IPS DF 19.7 (cell line): Measurements from ENCODE around the gene TRAF3.
"Not testable (repeated sequence)": the region's sequence is repeated elsewhere in the genome, so short reads cannot be mapped to it uniquely, and the experiment has no call there.

Experiments used
- DNase-seq: peaks from one replicate; pipeline ENCODE4 v3.0.0-alpha.2; 2013; ENCODE audit warnings: low read depth, low spot score

The TRAF3 gene

DNA sequence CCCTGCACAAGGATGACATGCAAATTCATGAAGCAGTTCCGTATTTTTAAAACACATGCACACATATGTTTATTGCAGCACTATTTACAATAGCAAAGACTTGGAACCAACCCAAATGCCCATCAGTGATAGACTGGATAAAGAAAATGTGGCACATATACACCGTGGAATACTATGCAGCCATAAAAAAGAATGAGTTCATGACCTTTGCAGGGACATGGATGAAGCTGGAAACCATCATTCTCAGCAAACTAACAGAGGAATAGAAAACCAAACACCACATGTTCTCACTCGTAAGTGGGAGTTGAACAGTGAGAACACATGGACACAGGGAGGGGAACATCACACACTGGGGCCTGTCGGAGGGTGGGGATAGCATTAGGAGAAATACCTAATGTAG lies 88.7 kb downstream of the TRAF3 start:
- not testable (repeated sequence) for DNase-seq

DNA sequence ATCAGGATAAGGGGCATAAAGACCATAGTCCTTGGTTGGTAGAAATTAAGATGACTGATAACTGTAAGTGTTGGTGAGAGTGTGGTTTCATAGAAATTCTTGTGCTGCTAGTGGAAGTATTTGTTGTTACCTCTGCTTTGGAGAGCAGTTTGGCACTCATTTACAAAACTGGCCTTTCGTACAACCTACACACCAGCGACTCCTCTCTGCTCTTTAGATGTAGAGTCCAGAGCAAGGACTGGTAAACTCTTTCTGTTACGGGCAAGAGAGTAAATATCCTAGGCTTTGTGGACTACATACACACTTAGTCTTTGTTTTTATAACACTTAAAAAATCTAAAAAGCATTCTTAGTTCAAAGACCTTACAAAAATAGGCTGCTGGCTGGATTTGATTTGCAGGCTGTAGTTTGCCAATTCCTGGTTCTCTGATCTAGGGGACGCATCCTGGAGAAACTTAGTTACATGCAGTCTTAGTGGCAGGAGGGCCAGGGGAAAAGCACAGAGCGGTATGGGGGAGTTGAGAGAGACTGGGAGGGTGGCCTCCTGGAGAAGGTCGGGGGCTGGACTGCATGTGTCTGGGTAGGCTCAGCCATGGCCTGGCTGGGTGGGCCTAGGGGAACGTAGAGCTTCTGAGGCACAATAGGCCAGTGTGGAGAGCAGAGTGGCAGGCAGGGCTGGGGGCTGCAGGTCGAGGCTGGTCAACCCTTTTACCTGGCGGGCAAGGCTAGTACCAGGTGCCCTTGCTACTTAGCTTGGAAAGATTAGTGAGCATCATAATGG lies 89.9 kb downstream of the TRAF3 start:
- no peak for DNase-seq

DNA sequence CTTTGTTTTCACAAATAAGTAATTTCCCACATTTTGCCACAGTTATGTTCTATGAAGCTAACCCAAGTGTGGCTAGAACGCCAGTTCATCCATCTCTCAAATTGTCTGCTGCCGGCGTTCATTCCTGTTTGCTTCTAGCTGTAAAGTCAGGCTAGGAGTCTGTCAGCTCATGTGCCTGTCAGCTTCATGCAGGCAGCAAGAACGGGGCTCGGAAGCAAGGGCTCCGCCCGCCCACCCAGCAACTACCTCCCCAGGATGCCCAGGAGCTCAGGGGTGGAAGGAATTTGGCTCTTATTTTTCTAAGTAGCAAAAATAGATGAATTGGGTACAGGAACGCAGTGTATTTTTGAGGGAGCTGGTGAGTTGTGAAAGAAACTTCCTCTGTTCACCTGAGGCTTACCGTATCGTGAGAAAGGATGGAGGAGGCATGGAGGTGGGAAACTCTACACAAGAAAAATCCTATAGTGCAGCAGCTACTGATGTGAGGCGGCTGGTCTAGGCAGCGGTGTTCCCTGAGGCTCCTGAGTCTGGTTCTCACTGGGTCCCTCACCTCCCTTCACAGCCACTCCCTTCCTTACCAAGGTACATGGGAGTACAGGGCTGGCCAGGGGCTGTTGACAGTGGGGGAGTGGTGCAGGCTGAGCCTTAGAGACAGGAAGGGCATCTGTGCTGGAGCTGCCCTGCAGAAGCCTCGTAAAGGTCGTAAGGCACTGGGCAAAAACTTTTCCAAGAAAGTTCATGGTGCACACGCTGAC lies 90.8 kb downstream of the TRAF3 start:
- no peak for DNase-seq

DNA sequence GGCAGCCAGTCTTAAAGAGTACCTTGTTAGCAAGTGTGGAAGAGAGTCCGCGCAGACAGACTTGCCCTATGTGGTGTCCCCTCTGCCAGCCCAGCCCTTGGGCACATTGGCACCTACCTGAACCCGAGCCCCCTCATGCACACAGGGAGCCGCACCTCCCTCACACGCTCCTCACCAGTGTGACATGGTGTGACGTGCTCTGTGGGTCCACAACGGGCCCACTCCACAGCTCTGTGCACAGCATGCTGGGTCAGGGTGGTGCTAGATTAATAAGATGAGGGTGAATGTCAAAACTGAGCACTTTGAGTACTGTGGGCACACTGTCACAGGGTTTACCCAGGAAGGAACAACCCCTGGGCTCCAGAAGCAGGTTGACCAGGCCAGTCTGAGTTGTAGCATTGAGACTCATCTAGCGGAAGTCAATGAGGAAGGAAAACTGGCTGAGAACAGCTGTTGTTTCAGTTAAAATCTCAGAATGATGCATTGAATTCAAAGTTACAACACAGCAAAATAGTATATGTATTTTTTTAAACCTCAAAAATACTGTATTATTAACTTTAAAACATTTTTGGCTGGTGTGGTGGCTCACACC lies 91.8 kb downstream of the TRAF3 start:
- DNase-seq = no peak

DNA sequence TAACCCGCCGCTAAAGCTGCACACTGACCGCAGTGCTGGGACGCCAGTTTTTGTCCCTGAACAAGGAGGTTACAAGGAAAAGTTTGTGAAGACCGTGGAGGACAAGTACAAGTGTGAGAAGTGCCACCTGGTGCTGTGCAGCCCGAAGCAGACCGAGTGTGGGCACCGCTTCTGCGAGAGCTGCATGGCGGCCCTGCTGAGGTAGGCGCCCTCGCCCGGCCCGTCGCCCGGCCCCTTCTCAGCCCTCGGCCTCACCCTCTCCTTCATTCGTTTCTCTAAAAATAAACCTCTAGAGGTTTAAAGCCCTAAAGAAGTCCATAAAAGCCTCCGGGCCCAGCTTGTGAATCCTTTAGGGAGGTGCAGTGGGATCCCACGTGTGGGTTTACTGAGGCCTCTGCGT lies 93.0 kb downstream of the TRAF3 start:
- no peak for DNase-seq

DNA sequence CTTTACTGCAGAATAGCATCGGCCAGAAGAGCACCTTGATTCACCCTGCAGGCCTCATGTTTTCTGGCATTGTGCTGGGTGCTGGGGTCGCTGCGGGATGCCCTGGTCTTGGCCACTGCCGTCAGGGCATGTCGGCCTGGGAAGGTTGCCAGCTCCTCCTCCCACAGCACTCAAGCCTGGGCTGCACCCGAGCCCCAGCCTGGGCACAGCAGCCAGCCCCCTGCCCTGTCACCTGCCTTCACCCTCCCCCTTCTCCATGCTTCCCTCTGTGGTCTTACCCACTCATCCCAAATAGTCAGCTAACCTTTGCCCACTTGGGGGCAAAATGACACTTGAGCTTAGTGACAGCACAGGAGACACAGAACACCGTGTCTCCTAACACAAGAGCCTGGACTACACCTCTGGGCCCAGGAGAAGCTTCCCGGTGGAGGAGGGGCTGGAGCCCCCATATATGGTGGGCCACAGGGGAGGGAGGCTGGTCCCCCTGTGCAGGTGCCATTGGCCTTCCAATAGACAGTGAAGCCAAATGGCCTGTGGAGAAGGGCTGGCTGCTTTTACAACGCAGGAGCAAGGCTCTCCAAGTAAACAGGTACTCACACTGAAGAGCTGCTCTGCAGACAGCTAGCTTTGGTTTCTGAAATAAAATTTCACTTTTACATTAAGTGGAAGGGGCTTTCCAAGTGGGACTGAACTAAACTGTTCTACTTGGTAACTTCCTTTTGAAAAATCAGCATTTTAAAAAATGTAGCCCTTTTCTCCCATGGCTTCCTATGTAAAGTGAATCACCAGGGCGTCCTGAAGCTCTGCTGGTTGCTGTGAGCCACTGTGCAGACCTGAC lies 94.0 kb downstream of the TRAF3 start:
- DNase-seq = no peak

DNA sequence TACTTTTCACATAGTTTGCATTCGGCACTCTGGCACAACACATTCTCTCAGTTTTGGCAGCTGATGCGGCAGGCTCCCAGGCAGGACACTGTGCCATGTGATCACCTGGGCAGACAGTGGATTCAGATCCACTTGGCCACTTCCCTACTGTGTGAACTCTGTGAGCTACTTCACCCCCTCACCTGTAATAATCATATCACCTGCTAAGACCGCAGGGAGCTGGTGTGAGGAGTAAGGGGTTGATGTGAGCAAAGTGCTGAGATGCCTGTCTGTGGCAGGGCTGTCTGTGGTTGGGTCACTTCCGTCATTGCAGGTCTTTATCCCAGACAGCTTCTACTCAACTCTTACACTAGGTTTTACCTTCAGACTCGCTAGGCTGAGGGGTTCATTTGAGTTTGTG lies 94.8 kb downstream of the TRAF3 start:
- DNase-seq = no peak

DNA sequence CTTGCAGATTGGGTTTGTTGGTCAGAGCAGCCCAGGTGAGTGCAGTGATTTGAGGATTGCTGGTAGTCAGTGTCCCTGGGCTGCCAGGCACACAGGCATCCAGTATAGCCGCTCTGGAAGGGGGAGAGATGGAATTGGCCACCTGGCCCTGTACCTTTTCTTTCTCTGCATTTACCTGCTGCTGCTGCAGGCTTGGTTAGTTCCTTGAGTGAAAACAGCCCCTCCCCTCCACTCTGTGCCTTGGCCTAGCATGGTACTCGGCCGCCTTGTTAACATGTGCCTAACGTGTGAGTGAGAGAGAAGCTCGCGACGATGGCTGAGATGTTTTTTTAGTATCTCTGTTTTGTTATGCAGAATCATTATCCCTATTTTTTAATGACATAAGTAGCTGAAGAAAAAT lies 95.9 kb downstream of the TRAF3 start:
- no peak for DNase-seq

DNA sequence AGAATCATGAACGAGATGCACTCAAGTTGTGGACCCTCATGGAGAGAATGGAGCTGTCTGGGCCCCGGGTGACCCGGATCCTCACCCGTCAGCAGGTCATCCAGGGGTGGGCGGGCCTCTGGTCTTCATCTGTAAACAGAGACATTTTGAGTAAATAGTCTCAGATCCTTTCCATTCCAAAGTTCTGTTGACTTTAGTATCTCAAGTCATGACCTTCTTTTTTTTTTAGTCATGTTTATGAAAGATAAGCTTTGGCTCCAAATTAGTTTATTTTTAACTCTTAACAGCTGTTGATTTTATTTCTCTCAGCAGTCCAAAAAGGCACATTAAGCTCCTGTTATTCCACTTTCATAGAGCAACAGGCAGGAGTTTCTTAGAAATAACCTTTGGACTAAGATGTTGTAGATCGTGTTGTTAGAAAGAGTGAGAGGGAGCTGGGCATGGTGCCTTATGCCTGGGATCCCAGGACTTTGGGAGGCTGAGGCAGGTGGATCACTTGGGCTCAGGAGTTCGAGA lies 96.4 kb downstream of the TRAF3 start:
- DNase-seq = no peak

DNA sequence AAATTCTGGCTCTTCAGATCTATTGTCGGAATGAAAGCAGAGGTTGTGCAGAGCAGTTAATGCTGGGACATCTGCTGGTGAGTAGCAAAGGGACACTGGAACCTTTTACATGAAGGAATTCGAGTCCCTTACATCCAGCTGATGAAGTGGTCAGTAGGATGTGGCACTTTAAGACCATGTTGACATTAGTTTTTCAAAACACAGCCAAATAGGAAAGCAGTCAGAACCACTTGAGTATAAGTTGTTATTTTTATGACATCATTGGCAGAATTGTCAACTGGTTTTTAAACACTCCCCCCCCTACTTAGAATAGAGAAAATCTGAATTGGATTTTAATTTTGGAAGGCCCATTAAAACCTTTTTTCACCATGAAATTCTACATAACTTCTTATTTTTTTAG lies 98.4 kb downstream of the TRAF3 start:
- no peak for DNase-seq

DNA sequence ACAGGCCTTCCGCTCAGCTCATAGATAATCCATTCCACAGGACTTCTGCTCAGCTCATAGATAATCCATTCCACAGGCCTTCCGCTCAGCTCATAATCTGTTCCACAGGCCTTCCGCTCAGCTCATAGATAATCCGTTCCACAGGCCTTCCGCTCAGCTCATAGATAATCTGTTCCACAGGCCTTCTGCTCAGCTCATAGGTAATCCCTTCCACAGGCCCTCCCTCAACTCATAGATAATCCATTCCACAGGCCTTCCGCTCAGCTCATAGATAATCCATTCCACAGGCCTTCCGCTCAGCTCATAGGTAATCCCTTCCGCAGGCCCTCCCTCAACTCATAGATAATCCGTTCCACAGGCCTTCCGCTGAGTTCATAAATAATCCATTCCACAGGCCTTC lies 100.3 kb downstream of the TRAF3 start:
- not testable (repeated sequence) for DNase-seq

DNA sequence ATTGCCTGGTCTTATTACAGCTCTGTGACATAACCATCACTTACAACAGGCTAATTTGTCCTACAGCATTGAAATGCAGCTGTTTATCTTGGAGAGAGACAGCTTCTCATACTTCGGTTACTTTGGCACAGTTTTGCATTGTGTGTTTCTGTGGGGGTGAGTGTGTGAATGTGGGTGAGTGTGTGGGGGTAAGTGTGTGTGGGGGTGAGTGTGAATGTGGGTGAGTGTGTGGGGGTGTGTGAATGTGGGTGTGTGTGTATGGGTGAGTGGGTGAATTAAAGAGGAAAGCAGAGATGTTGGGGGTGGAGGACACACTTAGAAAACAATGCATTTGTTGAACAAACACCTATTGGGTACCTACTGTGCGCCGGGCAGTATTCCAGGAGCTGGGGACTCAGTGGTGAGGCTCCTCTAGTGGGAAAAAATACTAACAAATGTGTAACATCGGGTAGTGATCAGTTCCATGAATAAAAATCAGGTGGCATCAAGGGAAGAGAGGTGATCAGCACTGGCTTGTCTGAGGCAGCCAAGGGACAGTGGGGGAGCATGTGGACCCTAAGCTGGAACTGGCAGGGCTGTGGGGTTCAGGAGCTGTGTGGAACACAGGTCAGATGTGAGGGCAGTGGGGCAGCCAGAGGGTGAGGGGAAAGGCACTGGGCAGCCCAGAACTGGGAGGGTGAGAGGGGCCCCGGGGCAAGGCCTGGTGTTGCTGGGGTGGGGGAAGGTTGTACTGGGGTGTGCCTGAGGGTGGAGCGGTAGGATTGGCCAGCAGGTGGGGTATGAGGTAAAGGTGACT lies 101.1 kb downstream of the TRAF3 start:
- no peak for DNase-seq

DNA sequence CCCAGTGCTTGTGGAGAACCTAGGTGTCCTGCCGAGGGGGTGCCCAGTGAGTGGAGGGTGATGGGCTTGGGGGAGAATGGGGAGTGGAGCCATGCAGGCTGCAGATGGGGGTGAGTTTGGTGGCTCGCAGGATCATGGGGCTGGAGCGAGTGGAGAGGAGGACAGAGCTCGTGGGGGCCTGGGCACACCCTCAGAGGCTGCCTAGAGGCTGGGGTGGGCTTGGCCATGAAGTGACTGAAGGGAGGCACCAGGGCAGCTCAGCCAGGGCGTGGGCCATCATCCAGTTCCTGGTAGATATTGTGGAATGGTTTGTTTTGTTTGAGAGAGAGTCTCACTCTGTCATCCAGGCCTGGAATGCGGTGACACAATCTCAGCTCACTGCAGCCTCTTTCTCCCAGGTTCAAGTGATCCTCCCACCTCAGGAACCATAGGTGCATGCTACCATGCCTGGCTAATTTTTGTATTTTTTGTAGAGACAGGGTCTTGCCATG lies 101.8 kb downstream of the TRAF3 start:
- no peak for DNase-seq

DNA sequence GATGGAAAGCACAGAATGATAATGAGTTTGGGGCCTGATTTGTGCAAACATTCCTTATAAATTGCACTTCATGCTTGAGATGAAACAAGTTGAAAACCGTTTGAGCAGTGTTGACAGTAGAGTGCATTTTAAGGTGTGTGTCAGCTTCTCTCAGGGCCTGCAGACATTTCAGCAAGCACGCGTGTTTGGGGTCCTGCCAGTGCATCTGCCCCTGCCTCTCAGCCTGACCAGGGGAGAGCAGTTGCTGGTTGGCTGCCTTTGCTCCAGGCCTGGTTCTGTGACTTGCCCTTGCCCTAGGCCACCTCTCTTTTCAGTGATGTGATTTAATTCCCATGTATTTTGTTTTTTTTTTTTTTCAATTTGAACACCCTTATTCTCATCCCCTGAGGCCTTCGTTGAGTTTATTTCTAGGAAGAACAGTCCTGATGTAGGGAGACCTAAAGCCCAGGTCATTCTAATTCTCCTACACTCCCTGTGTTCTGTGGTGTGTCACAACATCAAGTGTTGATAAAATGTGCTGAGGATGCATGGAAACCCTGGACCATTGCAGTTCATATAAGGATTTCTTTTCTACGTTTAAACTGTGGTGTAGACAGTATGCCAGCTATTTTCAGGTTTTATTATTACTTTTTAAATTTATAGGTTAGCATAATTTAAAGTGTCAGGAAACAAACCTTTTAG lies 105.1 kb downstream of the TRAF3 start:
- DNase-seq = no peak

DNA sequence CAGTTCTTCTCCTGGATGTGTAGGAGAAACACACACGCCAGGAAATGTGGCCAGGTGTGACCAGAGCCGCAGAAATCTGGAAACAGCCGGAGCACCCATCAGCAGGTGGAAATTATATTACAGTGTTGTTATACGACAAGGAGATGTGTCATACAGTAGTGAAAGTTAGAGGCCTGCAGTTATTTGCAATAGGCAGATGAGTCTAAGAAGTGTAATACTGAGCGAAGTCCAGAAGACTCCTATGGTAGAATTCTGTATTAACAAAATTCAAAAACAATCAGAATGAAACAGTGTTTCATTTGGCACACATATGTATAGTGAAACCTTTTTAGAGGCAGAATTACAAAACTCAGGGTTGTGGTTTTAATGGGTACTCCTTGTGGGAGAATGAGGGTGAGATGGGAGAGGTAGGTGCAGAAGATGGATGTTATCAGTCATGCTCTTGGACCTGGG lies 105.9 kb downstream of the TRAF3 start:
- no peak for DNase-seq

DNA sequence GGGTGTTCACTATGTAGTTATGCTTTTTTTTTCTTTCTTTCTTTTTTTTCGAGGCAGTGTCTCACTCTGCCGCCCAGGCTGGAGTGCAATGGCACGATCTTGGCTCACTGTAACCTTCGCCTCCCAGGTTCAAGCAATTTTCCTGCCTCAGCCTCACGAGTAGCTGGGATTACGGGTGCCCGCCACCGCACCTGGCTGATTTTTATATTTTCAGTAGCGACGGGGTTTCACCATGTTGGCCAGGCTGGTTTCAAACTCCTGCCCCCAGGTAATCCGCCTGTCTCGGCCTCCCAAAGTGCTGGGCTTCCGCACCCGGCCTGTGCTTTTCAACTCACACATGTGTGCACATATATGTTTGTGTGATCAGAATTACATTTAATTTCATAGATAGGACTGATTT lies 106.3 kb downstream of the TRAF3 start:
- DNase-seq = no peak

DNA sequence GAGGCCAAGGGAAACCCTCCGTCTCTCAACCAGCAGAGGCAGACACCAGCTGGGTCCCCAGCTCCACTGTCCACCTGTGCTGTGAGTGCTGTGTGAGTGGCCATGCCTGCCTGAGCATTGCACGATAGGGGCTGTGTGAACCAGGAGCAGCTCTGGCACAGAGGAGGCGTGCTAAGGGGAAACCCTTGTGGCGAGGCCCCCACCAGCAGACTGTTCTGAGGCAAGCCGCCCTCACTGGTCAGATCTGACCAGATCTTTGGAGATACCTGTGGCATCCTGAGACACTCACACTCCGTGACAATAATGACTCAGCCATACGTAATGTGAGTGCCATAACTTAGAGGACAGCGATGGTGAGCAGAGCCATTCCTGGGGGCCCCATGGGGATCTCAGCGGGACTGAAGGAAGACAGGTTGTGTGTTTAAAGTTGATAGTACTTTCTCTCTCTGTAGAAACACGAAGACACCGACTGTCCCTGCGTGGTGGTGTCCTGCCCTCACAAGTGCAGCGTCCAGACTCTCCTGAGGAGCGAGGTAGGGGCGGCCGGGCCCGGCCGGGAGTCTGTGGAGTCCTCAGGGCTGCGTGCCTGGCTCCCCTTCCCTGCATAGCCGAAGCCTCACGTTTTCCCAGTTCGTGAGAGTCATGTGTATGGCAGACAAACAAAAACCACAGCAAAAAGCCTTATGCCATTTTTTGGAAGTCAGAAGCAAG lies 108.6 kb downstream of the TRAF3 start:
- no peak for DNase-seq

DNA sequence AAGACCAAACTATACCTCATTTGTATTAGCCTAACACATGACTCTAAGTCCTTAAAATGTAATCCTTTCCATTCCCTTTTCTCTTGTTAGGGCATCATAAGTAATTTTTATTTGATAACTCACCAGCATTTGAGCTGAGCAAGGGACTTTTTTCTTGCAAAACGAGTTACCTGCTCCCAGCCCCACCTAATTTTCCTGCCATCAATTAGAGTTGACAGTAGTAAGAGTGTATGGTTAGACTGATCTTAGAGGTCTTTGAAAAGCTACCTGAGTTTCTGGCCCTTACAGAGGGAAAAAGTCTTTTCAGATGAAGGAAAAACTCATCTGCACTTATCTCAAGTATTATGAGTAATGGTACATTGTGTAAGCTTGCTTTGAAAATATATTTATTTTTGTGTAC lies 111.5 kb downstream of the TRAF3 start:
- no peak for DNase-seq

DNA sequence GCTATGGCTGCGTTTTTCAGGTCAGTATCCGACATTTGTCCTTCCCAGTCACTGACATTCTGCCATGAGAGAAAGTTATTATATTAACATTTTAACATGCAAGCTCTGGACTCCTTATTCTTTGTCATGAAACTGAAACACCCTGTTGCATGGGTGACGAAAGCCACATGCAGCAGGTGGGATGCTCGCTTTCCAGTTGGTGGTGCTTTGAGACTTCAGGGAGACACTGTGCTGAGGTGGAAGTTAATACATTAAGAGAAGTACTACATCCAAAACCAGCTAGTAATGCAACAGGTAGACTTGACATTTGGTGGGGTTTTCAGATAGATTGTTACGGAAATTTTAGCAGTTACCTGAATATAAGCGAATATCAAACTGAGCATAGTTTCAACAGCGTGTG lies 112.4 kb downstream of the TRAF3 start:
- no peak for DNase-seq
